ENCODE data around the gene PM20D2.

DNA sequence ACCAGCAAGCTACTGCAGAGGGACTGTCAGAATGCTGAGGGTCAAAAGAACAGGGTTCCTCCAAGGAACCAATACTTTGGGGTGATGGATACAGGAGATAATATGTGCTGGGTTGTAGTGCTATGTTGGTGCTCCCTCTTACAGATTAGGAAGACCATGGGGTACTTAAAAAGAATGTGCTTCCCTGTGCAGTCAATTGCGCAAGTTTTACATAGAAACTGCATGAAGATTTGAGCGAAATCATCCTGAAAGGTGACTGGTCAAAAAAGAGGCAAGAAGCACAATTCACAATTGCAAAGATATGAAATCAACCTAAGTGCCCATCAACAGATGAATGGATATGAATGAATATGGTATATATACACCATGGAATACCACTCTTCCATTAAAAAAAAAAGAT, 37.4 kb downstream of the PM20D2 start:
- TF ChIP-seq POLR2AphosphoS5 (IDR thresholded peaks at IDR 0.05) (no peak), CTCF (IDR thresholded peaks at IDR 0.05) (no peak)

Data from prostate gland (tissue), 2 donors.